Kidney glomerular epithelial cell (primary cell): ENCODE measurements around the gene GOLGB1.

ENCODE experiments used
- DNase-seq: peaks from one replicate; lab custom pipeline; 2025; lab: John Stamatoyannopoulos, UW

Gene GOLGB1

GRCh38 chr3:121627211-121627610 lies 122.3 kb downstream of the GOLGB1 start:
- DNase-seq = no peak

- DNase-seq = no peak
Observed at GRCh38 chr3:121626495-121626894, 123.0 kb downstream of the GOLGB1 start.

- no peak for DNase-seq
Observed at GRCh38 chr3:121624147-121624899, 125.2 kb downstream of the GOLGB1 start.

- no peak for DNase-seq
Observed at GRCh38 chr3:121621491-121621890, 128.1 kb downstream of the GOLGB1 start.

- DNase-seq = no peak
Observed at GRCh38 chr3:121619691-121620090, 129.8 kb downstream of the GOLGB1 start.
